ENCODE results near the gene FAN1. TPM values are rescaled to one million over a fixed set of nuclear protein-coding genes. Genes with fewer than 3 reads are reported as not detected.

FAN1 gene
- total and polyA plus RNA-seq, 2 donors from 2014 or later = 11.4 to 23.7 TPM

GRCh38 chr15:30923429-30923828 is 19.7 kb downstream of the FAN1 start:
- Histone ChIP-seq H3K9me3 (ENCODE audit: control insufficient read depth in 2 of 3, insufficient read depth in 1 of 3, low read length in 3 of 3) (no peaks in the 10 kb centered on the region), H3K9ac (ENCODE audit: low read length in 3 of 3) (peak overlapping the region in 1 of 3 donors; percentile 47), H3K4me1 (ENCODE audit: control insufficient read depth in 2 of 3, insufficient read depth in 2 of 3, low read depth in 1 of 3, low read length in 3 of 3) (peaks cover 7 to 28% (median 25%) of the 10 kb centered on the region in 3 donors), H3K27me3 (ENCODE audit: control insufficient read depth, insufficient read depth, low read length) (no peaks in the 10 kb centered on the region), H3K36me3 (ENCODE audit: control insufficient read depth in 2 of 3, insufficient read depth in 3 of 3, low read length in 3 of 3) (peaks cover 6 to 55% (median 18%) of the 10 kb centered on the region in 3 donors), H3K4me3 (ENCODE audit: low read length in 3 of 3) (no peak overlapping the region), H3K27ac (ENCODE audit: low read depth in 2 of 2, low read length in 2 of 2) (peak overlapping the region; percentile 82 to 86)
- FAIRE-seq (no peak), DNase-seq (peak in 2 of 5 donors; percentile 16 to 19)
- intact Hi-C loops (cut with DNase I) = no loop called here
- TF ChIP-seq CTCF (IDR thresholded peaks at IDR 0.05; ENCODE audit: borderline replicate concordance, extremely low read depth, insufficient read depth) = no peak

- FAIRE-seq (no peak), DNase-seq (no peak)
- Histone ChIP-seq H3K4me3 (ENCODE audit: low read length in 3 of 3) (no peak overlapping the region), H3K27ac (ENCODE audit: low read depth in 2 of 2, low read length in 2 of 2) (peak overlapping the region in 1 of 2 donors; percentile 7), H3K9ac (ENCODE audit: low read length in 3 of 3) (peak overlapping the region in 1 of 3 donors; percentile 47), H3K4me1 (ENCODE audit: control insufficient read depth in 2 of 3, insufficient read depth in 2 of 3, low read depth in 1 of 3, low read length in 3 of 3) (peaks cover 7 to 28% (median 25%) of the 10 kb centered on the region in 3 donors), H3K36me3 (ENCODE audit: control insufficient read depth in 2 of 3, insufficient read depth in 3 of 3, low read length in 3 of 3) (peaks cover 6 to 50% (median 18%) of the 10 kb centered on the region in 3 donors), H3K9me3 (ENCODE audit: control insufficient read depth in 2 of 3, insufficient read depth in 1 of 3, low read length in 3 of 3) (no peaks in the 10 kb centered on the region), H3K27me3 (ENCODE audit: control insufficient read depth, insufficient read depth, low read length) (no peaks in the 10 kb centered on the region)
- TF ChIP-seq CTCF (IDR thresholded peaks at IDR 0.05; ENCODE audit: borderline replicate concordance, extremely low read depth, insufficient read depth) = no peak
- intact Hi-C loops (cut with DNase I) = no loop called here
These were observed 20.6 kb downstream of the FAN1 start for GRCh38 chr15:30924353-30924752.

DNA sequence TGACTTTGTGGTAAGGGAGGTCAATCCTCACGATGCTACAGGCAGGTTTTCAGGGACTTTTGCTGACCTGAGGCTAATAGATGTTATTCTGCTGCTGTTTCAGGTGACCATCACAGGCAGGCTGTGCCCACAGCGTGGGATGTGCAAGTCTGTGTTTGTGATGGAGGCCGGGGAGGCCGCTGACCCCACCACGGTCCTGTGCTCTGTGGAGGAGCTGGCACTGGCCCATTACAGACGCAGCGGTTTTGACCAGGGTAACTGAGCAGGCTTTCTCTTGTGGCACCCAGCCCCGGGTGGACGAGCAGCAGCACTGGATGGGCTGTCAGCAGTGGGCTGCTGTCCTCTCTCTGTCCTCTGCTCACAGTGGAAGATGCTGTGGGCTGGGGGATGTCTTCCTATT is 22.0 kb downstream of the FAN1 start:
- no peaks in the 10 kb centered on the region for H3K9me3 ChIP-seq (ENCODE audit: control insufficient read depth in 2 of 3, insufficient read depth in 1 of 3, low read length in 3 of 3)
- DNase-seq (no peak), FAIRE-seq (no peak)
- H3K27ac ChIP-seq (ENCODE audit: low read depth in 2 of 2, low read length in 2 of 2) = no peak overlapping the region
- H3K27me3 ChIP-seq (ENCODE audit: control insufficient read depth, insufficient read depth, low read length) = no peaks in the 10 kb centered on the region
- no peak overlapping the region for H3K9ac ChIP-seq (ENCODE audit: low read length in 3 of 3)
- no peak for TF ChIP-seq CTCF (IDR thresholded peaks at IDR 0.05; ENCODE audit: borderline replicate concordance, extremely low read depth, insufficient read depth)
- peaks cover 7 to 28% (median 25%) of the 10 kb centered on the region in 3 donors for H3K4me1 ChIP-seq (ENCODE audit: control insufficient read depth in 2 of 3, insufficient read depth in 2 of 3, low read depth in 1 of 3, low read length in 3 of 3)
- no peak overlapping the region for H3K4me3 ChIP-seq (ENCODE audit: low read length in 3 of 3)
- intact Hi-C loops (cut with DNase I) = no loop called here
- H3K36me3 ChIP-seq (ENCODE audit: control insufficient read depth in 2 of 3, insufficient read depth in 3 of 3, low read length in 3 of 3) = peaks cover 10 to 54% (median 22%) of the 10 kb centered on the region in 3 donors

GRCh38 chr15:30926161-30926560 is 22.4 kb downstream of the FAN1 start:
- FAIRE-seq (no peak), DNase-seq (no peak)
- intact Hi-C loops (cut with DNase I) = no loop called here
- no peak overlapping the region for H3K9ac ChIP-seq (ENCODE audit: low read length in 3 of 3)
- no peak overlapping the region for H3K27ac ChIP-seq (ENCODE audit: low read depth in 2 of 2, low read length in 2 of 2)
- no peak for TF ChIP-seq CTCF (IDR thresholded peaks at IDR 0.05; ENCODE audit: borderline replicate concordance, extremely low read depth, insufficient read depth)
- no peaks in the 10 kb centered on the region for H3K9me3 ChIP-seq (ENCODE audit: control insufficient read depth in 2 of 3, insufficient read depth in 1 of 3, low read length in 3 of 3)
- H3K4me3 ChIP-seq (ENCODE audit: low read length in 3 of 3) = no peak overlapping the region
- H3K27me3 ChIP-seq (ENCODE audit: control insufficient read depth, insufficient read depth, low read length) = no peaks in the 10 kb centered on the region
- H3K36me3 ChIP-seq (ENCODE audit: control insufficient read depth in 2 of 3, insufficient read depth in 3 of 3, low read length in 3 of 3) = peaks cover 10 to 54% (median 18%) of the 10 kb centered on the region in 3 donors
- peaks cover 7 to 25% (median 22%) of the 10 kb centered on the region in 3 donors for H3K4me1 ChIP-seq (ENCODE audit: control insufficient read depth in 2 of 3, insufficient read depth in 2 of 3, low read depth in 1 of 3, low read length in 3 of 3)

All from kidney (tissue), 14 donors.